Progenitor cell of endocrine pancreas (in vitro differentiated cells): ENCODE data around the gene PCGF5. TPM values are rescaled to one million over a fixed set of nuclear protein-coding genes. Genes with fewer than 3 reads are reported as not detected.

Source experiments
- DNase-seq: peaks from one replicate; pipeline ENCODE4 v3.0.0; 2021; ENCODE audit warnings: low spot score; ENCODE audit not compliant: unreplicated experiment
- H3K27ac Mint-ChIP-seq: 2 replicates; pipeline ENCODE4 v1.8.0; 2021; ENCODE audit warnings: mild to moderate bottlenecking, moderate library complexity, mixed read lengths
- H3K27me3 Mint-ChIP-seq: 2 replicates; pipeline ENCODE4 v1.8.0; 2021; ENCODE audit warnings: mixed read lengths
- H3K36me3 Mint-ChIP-seq: 2 replicates; pipeline ENCODE4 v1.8.0; 2022; ENCODE audit warnings: mixed read lengths; ENCODE audit not compliant: insufficient read depth
- H3K4me1 Mint-ChIP-seq: 2 replicates; pipeline ENCODE4 v1.8.0; 2021; ENCODE audit warnings: low read depth, mixed read lengths
- H3K4me3 Mint-ChIP-seq: 2 replicates; pipeline ENCODE4 v1.8.0; 2021; ENCODE audit warnings: low read depth, mild to moderate bottlenecking, moderate library complexity, mixed read lengths
- H3K9me3 Mint-ChIP-seq: 2 replicates; pipeline ENCODE4 v1.8.0; 2021; ENCODE audit warnings: low read depth, mixed read lengths
- CTCF ChIP-seq: fragments of 200-600 bp; sonication (generic); IDR thresholded peaks from one replicate; pipeline ENCODE4 v1.5.0; 2021; ENCODE audit warnings: antibody characterized with exemption, mild to moderate bottlenecking; ENCODE audit not compliant: unreplicated experiment
- total RNA-seq: library from RNA; stranded (reverse); gene quantifications from 2 replicates; pipeline ENCODE4 v1.2.1, GENCODE V29; 2021

The PCGF5 gene
- total RNA-seq, 1 donor from 2014 or later: 19.2 TPM

- Mint-ChIP-seq H3K4me3 (no peak overlapping the region), H3K27ac (no peak overlapping the region), H3K36me3 (no peaks in the 10 kb centered on the region), H3K4me1 (no peaks in the 10 kb centered on the region), H3K27me3 (no peaks in the 10 kb centered on the region), H3K9me3 (no peaks in the 10 kb centered on the region)
- TF ChIP-seq CTCF: no peak
- no peak for DNase-seq
Observed at GRCh38 chr10:91188889-91189288, 31.6 kb upstream of the PCGF5 start.

- no peak overlapping the region for H3K4me3 Mint-ChIP-seq
- no peak for TF ChIP-seq CTCF
- H3K9me3 Mint-ChIP-seq: no peaks in the 10 kb centered on the region
- no peak for DNase-seq
- no peak overlapping the region for H3K27ac Mint-ChIP-seq
- no peaks in the 10 kb centered on the region for H3K36me3 Mint-ChIP-seq
- H3K27me3 Mint-ChIP-seq: no peaks in the 10 kb centered on the region
- no peaks in the 10 kb centered on the region for H3K4me1 Mint-ChIP-seq
Observed at GRCh38 chr10:91190388-91190870, 30.0 kb upstream of the PCGF5 start.

- Mint-ChIP-seq H3K4me1 (no peaks in the 10 kb centered on the region), H3K4me3 (no peak overlapping the region), H3K9me3 (no peaks in the 10 kb centered on the region), H3K27me3 (no peaks in the 10 kb centered on the region), H3K27ac (no peak overlapping the region), H3K36me3 (no peaks in the 10 kb centered on the region)
- TF ChIP-seq CTCF: no peak
- no peak for DNase-seq
Observed at GRCh38 chr10:91190876-91191583, 29.4 kb upstream of the PCGF5 start.

GRCh38 chr10:91191584-91191919 is 28.9 kb upstream of the PCGF5 start:
- no peaks in the 10 kb centered on the region for H3K4me1 Mint-ChIP-seq
- no peak overlapping the region for H3K27ac Mint-ChIP-seq
- no peaks in the 10 kb centered on the region for H3K9me3 Mint-ChIP-seq
- no peak for DNase-seq
- TF ChIP-seq CTCF: no peak
- no peaks in the 10 kb centered on the region for H3K27me3 Mint-ChIP-seq
- no peak overlapping the region for H3K4me3 Mint-ChIP-seq
- H3K36me3 Mint-ChIP-seq: no peaks in the 10 kb centered on the region

GRCh38 chr10:91194497-91195179 is 25.8 kb upstream of the PCGF5 start:
- H3K4me3 Mint-ChIP-seq: no peak overlapping the region
- H3K27ac Mint-ChIP-seq: no peak overlapping the region
- no peak for TF ChIP-seq CTCF
- DNase-seq: no peak
- no peaks in the 10 kb centered on the region for H3K36me3 Mint-ChIP-seq
- no peaks in the 10 kb centered on the region for H3K4me1 Mint-ChIP-seq
- no peaks in the 10 kb centered on the region for H3K9me3 Mint-ChIP-seq
- H3K27me3 Mint-ChIP-seq: no peaks in the 10 kb centered on the region
